B cell (primary cell): ENCODE data around the gene MLXIP.

Experiments
- CTCF ChIP-seq: fragments of 200-600 bp; IDR thresholded peaks from one replicate; pipeline ENCODE4 v1.8.0; 2022; ENCODE audit warnings: antibody characterized with exemption, mild to moderate bottlenecking
- EZH2 ChIP-seq: IDR thresholded peaks from 2 replicates; pipeline ENCODE4 v1.6.1; 2012; ENCODE audit warnings: borderline replicate concordance, low read depth, mild to moderate bottlenecking, moderate library complexity, low read length; ENCODE audit not compliant: insufficient read depth, poor library complexity, severe bottlenecking

GRCh38 chr12:122106843-122107242 is 28.3 kb downstream of the MLXIP start:
- TF ChIP-seq EZH2 (no peak), CTCF (no peak)
